Activated CD4-positive, alpha-beta T cell treated with anti-CD3 and anti-CD28 coated beads, Interleukin-2, amount 50 U/mL, for 24 hours (primary cell): ENCODE measurements around the gene CEMIP2.

Experiments
- DNase-seq, 2 donors: peaks; one replicate each; pipeline ENCODE4 v3.0.0-alpha.2; 2020; ENCODE audit warnings: low read depth in 1 of 2, low spot score in 1 of 2

The CEMIP2 gene

GRCh38 chr9:71647094-71647591 lies 121.2 kb downstream of the CEMIP2 start:
- DNase-seq = no peak

- DNase-seq = no peak
Observed at GRCh38 chr9:71646131-71646530, 122.2 kb downstream of the CEMIP2 start.

- DNase-seq = no peak
Observed at GRCh38 chr9:71644819-71645362, 123.4 kb downstream of the CEMIP2 start.

GRCh38 chr9:71643330-71643729 lies 125.0 kb downstream of the CEMIP2 start:
- DNase-seq = no peak

- DNase-seq = no peak
Observed at GRCh38 chr9:71642056-71642455, 126.3 kb downstream of the CEMIP2 start.

- no peak for DNase-seq
Observed at GRCh38 chr9:71638627-71639026, 129.7 kb downstream of the CEMIP2 start.

- DNase-seq = no peak
Observed at GRCh38 chr9:71637926-71638325, 130.4 kb downstream of the CEMIP2 start.

- DNase-seq = no peak
Observed at GRCh38 chr9:71637375-71637774, 130.9 kb downstream of the CEMIP2 start.

- no peak for DNase-seq
Observed at GRCh38 chr9:71636143-71636839, 132.0 kb downstream of the CEMIP2 start.

GRCh38 chr9:71634752-71635151 lies 133.6 kb downstream of the CEMIP2 start:
- no peak for DNase-seq
